ENCODE measurements around the gene MTHFD1L.

DNA sequence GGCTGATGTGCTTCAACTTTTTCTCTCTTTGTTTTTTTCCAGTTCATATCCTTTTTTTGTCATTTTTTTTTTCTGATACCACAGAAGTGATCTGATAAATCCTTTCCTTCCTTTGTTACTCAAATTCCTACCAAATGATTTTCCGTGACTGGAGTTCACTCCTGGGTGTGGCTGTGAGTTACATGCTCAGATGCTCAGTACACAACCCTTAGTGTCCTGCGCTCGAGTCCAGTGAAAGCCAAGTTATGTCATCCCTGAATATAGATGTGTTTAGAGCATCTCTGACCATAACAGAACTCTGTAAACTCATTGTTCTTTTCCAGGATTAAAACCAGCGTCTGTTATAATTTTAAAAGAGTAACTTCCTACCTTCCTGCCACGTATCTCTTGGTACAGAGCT lies 227.1 kb downstream of the MTHFD1L start:
- TF ChIP-seq TAF1 (IDR thresholded peaks at IDR 0.05; ENCODE audit: borderline replicate concordance, insufficient read depth, low read length) (no peak), POLR2AphosphoS5 (IDR thresholded peaks at IDR 0.05; ENCODE audit: low read depth, low read length) (no peak)
